Fibroblast of gingiva (primary cell): ENCODE measurements around the gene KYAT1.
"Not testable (repeated sequence)": the region's sequence is repeated elsewhere in the genome, so short reads cannot be mapped to it uniquely, and the experiment has no call there.

Experiments used
- DNase-seq: peaks from one replicate; pipeline ENCODE4 v3.0.0-alpha.2; 2011; ENCODE audit warnings: low read depth

KYAT1 gene

GRCh38 chr9:128885376-128885775 lies 3.6 kb upstream of the KYAT1 start:
- DNase-seq: no peak

GRCh38 chr9:128884164-128884563 lies 2.4 kb upstream of the KYAT1 start:
- no peak for DNase-seq

GRCh38 chr9:128882677-128883603 lies 1.2 kb upstream of the KYAT1 start:
- DNase-seq: no peak

- no peak for DNase-seq
Observed at GRCh38 chr9:128877852-128878251, 3.9 kb downstream of the KYAT1 start.

- DNase-seq: not testable (repeated sequence)
Observed at GRCh38 chr9:128870941-128871265, 10.8 kb downstream of the KYAT1 start.

- no peak for DNase-seq
Observed at GRCh38 chr9:128870128-128870940, 11.4 kb downstream of the KYAT1 start.

GRCh38 chr9:128863647-128864046 lies 18.1 kb downstream of the KYAT1 start:
- DNase-seq: peak; percentile 31

- DNase-seq: no peak
Observed at GRCh38 chr9:128862401-128862851, 19.3 kb downstream of the KYAT1 start.

- no peak for DNase-seq
Observed at GRCh38 chr9:128861501-128861900, 20.2 kb downstream of the KYAT1 start.

GRCh38 chr9:128860937-128861336 lies 20.8 kb downstream of the KYAT1 start:
- DNase-seq: no peak

- not testable (repeated sequence) for DNase-seq
Observed at GRCh38 chr9:128858476-128858875, 23.3 kb downstream of the KYAT1 start.

- DNase-seq: not testable (repeated sequence)
Observed at GRCh38 chr9:128854454-128854853, 27.3 kb downstream of the KYAT1 start.

GRCh38 chr9:128852646-128853045 lies 29.1 kb downstream of the KYAT1 start:
- not testable (repeated sequence) for DNase-seq

GRCh38 chr9:128851779-128852600 lies 29.8 kb downstream of the KYAT1 start:
- DNase-seq: peak; percentile 53

- not testable (repeated sequence) for DNase-seq
Observed at GRCh38 chr9:128851024-128851423, 30.7 kb downstream of the KYAT1 start.

- no peak for DNase-seq
Observed at GRCh38 chr9:128847803-128848202, 33.9 kb downstream of the KYAT1 start.

GRCh38 chr9:128846680-128847030 lies 35.1 kb downstream of the KYAT1 start:
- no peak for DNase-seq

- no peak for DNase-seq
Observed at GRCh38 chr9:128845186-128845931, 36.4 kb downstream of the KYAT1 start.

GRCh38 chr9:128843171-128843570 lies 38.6 kb downstream of the KYAT1 start:
- DNase-seq: not testable (repeated sequence)

- no peak for DNase-seq
Observed at GRCh38 chr9:128841694-128842492, 39.9 kb downstream of the KYAT1 start.

GRCh38 chr9:128840524-128840923 lies 41.2 kb downstream of the KYAT1 start:
- DNase-seq: no peak
